ENCODE results near the gene MAGIX. TPM values are rescaled to one million over a fixed set of nuclear protein-coding genes. Genes with fewer than 3 reads are reported as not detected.

Gene MAGIX
- total RNA-seq, 1 experiment from 2014 or later: 1.9 TPM

DNA sequence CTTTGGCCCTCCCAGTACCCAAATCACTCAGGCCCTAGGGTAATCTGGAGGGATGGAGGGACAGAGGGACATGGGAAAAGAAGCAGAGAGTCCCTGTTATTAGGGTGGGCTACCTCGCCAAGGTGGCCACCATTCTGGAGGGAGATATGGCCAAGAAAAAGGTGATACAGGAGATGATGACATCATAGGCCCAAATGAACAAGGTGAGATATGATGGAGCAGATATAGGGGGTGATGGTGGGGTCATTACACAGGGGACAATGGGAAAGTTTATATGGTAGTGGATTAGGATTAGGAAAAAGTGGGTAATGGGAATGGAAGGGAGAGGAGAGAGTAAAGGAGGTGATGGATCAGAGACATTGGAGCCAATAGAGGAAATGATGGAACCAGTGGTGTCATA lies 50.3 kb downstream of the MAGIX start:
- no peaks in the 10 kb centered on the region for H3K79me1 ChIP-seq (ENCODE audit: insufficient read depth, low read depth, low read length, poor library complexity, severe bottlenecking)
- H3K4me1 Mint-ChIP-seq: peaks cover 0 to 8% of the 10 kb centered on the region in 2 experiments; a peak in 2 of 4 replicates
- H2BK20ac ChIP-seq (ENCODE audit: low read depth, low read length, poor library complexity, severe bottlenecking): no peak overlapping the region
- H3K27ac ChIP-seq (ENCODE audit: insufficient read length, low read depth, low read length): no peak overlapping the region
- H4K20me1 ChIP-seq (ENCODE audit: control insufficient read depth, insufficient read depth, insufficient read length): no peaks in the 10 kb centered on the region
- no peaks in the 10 kb centered on the region for H3K23me2 ChIP-seq (ENCODE audit: insufficient read length, low read depth, low read length, poor library complexity, severe bottlenecking)
- H3K27me3 Mint-ChIP-seq (ENCODE audit: low read depth): peaks cover 18% of the 10 kb centered on the region
- peaks cover 0 to 10% (median 7%) of the 10 kb centered on the region in 3 experiments; a peak in 3 of 7 replicates for H3K36me3 Mint-ChIP-seq (ENCODE audit: insufficient read depth in 1 of 3, low read depth in 3 of 3)
- H3K27ac Mint-ChIP-seq: no peak overlapping the region
- no peak overlapping the region for H3K4ac ChIP-seq (ENCODE audit: low read depth, low read length)
- H3K56ac ChIP-seq (ENCODE audit: insufficient read length, low read depth, low read length): no peak overlapping the region
- peaks cover 79 to 92% of the 10 kb centered on the region in 2 experiments for H3K9me3 Mint-ChIP-seq
- no peak overlapping the region for H4K5ac ChIP-seq (ENCODE audit: insufficient read length, low read depth, low read length)
- H3T11ph ChIP-seq (ENCODE audit: low read length): no peak overlapping the region
- no peaks in the 10 kb centered on the region for H3K4me1 ChIP-seq (ENCODE audit: insufficient read depth, low read length)
- WGBS (ENCODE audit: extremely low coverage, insufficient read length, low lambda C conversion rate): no CpG with 5 or more reads among the region's 1 CpG
- no peak for TF ChIP-seq CTCF (conservative IDR thresholded peaks at IDR 0.05)
- H4K8ac ChIP-seq (replicated peaks; ENCODE audit: insufficient read length, low read depth, low read length): no peak overlapping the region
- H3K9me3 ChIP-seq (ENCODE audit: control insufficient read depth, low read depth, low read length): peaks cover 46% of the 10 kb centered on the region
- no peak overlapping the region for H2BK12ac ChIP-seq (ENCODE audit: insufficient read length, low read depth, low read length)
- H2BK120ac ChIP-seq (ENCODE audit: low read depth, low read length, poor library complexity, severe bottlenecking): no peak overlapping the region
- H3K4me2 ChIP-seq (ENCODE audit: insufficient read depth, insufficient read length, low read length): no peak overlapping the region
- no peak overlapping the region; a peak in 1 of 5 replicates for H3K4me3 Mint-ChIP-seq
- H2AK5ac ChIP-seq (ENCODE audit: insufficient read length, low read length): no peak overlapping the region
- H3K18ac ChIP-seq (ENCODE audit: insufficient read length, low read depth, low read length): no peak overlapping the region
- no peaks in the 10 kb centered on the region for H3K79me2 ChIP-seq (ENCODE audit: insufficient read depth, low read length)
- no peaks in the 10 kb centered on the region for H3K27me3 ChIP-seq (ENCODE audit: insufficient read depth, low read length)
- H3K23ac ChIP-seq (ENCODE audit: insufficient read length, low read depth, low read length): no peak overlapping the region
- H2AFZ ChIP-seq (ENCODE audit: low read length): no peak overlapping the region
- no peak overlapping the region for H4K91ac ChIP-seq (ENCODE audit: insufficient read length, low read depth, low read length)
- no peak overlapping the region for H2BK15ac ChIP-seq (ENCODE audit: low read depth, low read length)
- H3K9ac ChIP-seq (ENCODE audit: extremely low read depth, insufficient read length, low read length): no peak overlapping the region
- no peak overlapping the region for H2BK5ac ChIP-seq (ENCODE audit: insufficient read length, low read length)
- no peak overlapping the region for H3K14ac ChIP-seq (ENCODE audit: insufficient read depth, low read length)
- DNase-seq: no peak

Data from H9 (cell line).